Measurements from ENCODE around the gene PER1. TPM values are rescaled to one million over a fixed set of nuclear protein-coding genes. Genes with fewer than 3 reads are reported as not detected.

The PER1 gene
- total RNA-seq, 1 experiment from 2014 or later: 36.5 TPM

GRCh38 chr17:8176998-8177731 lies 25.0 kb upstream of the PER1 start:
- Histone ChIP-seq H4K5ac (ENCODE audit: insufficient read length, low read depth, low read length) (no peak overlapping the region), H3K9me3 (ENCODE audit: control insufficient read depth, low read depth, low read length) (no peaks in the 10 kb centered on the region), H3K27me3 (ENCODE audit: insufficient read depth, low read length) (no peaks in the 10 kb centered on the region), H4K8ac (replicated peaks; ENCODE audit: insufficient read length, low read depth, low read length) (no peak overlapping the region), H2BK5ac (ENCODE audit: insufficient read length, low read length) (no peak overlapping the region), H3K18ac (ENCODE audit: insufficient read length, low read depth, low read length) (peak overlapping the region; percentile 76), H2BK12ac (ENCODE audit: insufficient read length, low read depth, low read length) (no peak overlapping the region), H2BK20ac (ENCODE audit: low read depth, low read length, poor library complexity, severe bottlenecking) (no peak overlapping the region), H3K9ac (ENCODE audit: extremely low read depth, insufficient read length, low read length) (peak overlapping the region; percentile 82), H3K56ac (ENCODE audit: insufficient read length, low read depth, low read length) (no peak overlapping the region), H3K27ac (ENCODE audit: insufficient read length, low read depth, low read length) (no peak overlapping the region), H2AK5ac (ENCODE audit: insufficient read length, low read length) (no peak overlapping the region), H3K14ac (ENCODE audit: insufficient read depth, low read length) (peak overlapping the region; percentile 92; the same call in 1 of the 2 replicates), H3K23ac (ENCODE audit: insufficient read length, low read depth, low read length) (no peak overlapping the region), H3K79me2 (ENCODE audit: insufficient read depth, low read length) (no peaks in the 10 kb centered on the region), H4K20me1 (ENCODE audit: control insufficient read depth, insufficient read depth, insufficient read length) (no peaks in the 10 kb centered on the region), H3K79me1 (ENCODE audit: insufficient read depth, low read depth, low read length, poor library complexity, severe bottlenecking) (no peaks in the 10 kb centered on the region), H2BK120ac (ENCODE audit: low read depth, low read length, poor library complexity, severe bottlenecking) (no peak overlapping the region), H4K91ac (ENCODE audit: insufficient read length, low read depth, low read length) (no peak overlapping the region), H3T11ph (ENCODE audit: low read length) (no peak overlapping the region), H3K4ac (ENCODE audit: low read depth, low read length) (no peak overlapping the region), H3K4me2 (ENCODE audit: insufficient read depth, insufficient read length, low read length) (peak overlapping the region; percentile 55), H3K23me2 (ENCODE audit: insufficient read length, low read depth, low read length, poor library complexity, severe bottlenecking) (peaks cover 10% of the 10 kb centered on the region), H2BK15ac (ENCODE audit: low read depth, low read length) (no peak overlapping the region), H2AFZ (ENCODE audit: low read length) (no peak overlapping the region), H3K4me1 (ENCODE audit: insufficient read depth, low read length) (peaks cover 5% of the 10 kb centered on the region; the same call in 1 of the 2 replicates)
- H3K9me3 Mint-ChIP-seq: no peaks in the 10 kb centered on the region; a peak in 1 of 5 replicates
- peak overlapping the region; percentile 89 to 93 for H3K4me3 Mint-ChIP-seq
- WGBS (ENCODE audit: extremely low coverage, insufficient read length, low lambda C conversion rate): no CpG with 5 or more reads among the region's 19 CpGs
- DNase-seq: no peak
- TF ChIP-seq, protein P1, sequence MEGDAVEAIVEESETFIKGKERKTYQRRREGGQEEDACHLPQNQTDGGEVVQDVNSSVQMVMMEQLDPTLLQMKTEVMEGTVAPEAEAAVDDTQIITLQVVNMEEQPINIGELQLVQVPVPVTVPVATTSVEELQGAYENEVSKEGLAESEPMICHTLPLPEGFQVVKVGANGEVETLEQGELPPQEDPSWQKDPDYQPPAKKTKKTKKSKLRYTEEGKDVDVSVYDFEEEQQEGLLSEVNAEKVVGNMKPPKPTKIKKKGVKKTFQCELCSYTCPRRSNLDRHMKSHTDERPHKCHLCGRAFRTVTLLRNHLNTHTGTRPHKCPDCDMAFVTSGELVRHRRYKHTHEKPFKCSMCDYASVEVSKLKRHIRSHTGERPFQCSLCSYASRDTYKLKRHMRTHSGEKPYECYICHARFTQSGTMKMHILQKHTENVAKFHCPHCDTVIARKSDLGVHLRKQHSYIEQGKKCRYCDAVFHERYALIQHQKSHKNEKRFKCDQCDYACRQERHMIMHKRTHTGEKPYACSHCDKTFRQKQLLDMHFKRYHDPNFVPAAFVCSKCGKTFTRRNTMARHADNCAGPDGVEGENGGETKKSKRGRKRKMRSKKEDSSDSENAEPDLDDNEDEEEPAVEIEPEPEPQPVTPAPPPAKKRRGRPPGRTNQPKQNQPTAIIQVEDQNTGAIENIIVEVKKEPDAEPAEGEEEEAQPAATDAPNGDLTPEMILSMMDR (conservative IDR thresholded peaks at IDR 0.05): no peak
- peak overlapping the region; percentile 27 to 95 (median 73); a peak in 3 of 7 replicates for H3K27ac Mint-ChIP-seq
- no peaks in the 10 kb centered on the region for H3K27me3 Mint-ChIP-seq (ENCODE audit: low read depth)
- no peaks in the 10 kb centered on the region; a peak in 1 of 7 replicates for H3K36me3 Mint-ChIP-seq (ENCODE audit: insufficient read depth in 1 of 3, low read depth in 3 of 3)
- H3K4me1 Mint-ChIP-seq: peaks cover 26 to 28% of the 10 kb centered on the region in 2 experiments
